SU-DHL-6 (cell line): ENCODE data around the gene APBB2.

Source experiments
- H2AFZ ChIP-seq: fragments of 200-600 bp; sonication (generic); 2 replicates; pipeline ENCODE4 v1.6.1; 2014; ENCODE audit warnings: low read depth, mild to moderate bottlenecking, moderate library complexity, mixed read lengths, antibody characterized with exemption, low read length; ENCODE audit not compliant: severe bottlenecking
- H3F3A ChIP-seq: fragments of 200-600 bp; shearing (Covaris generic); 2 replicates; pipeline ENCODE4 v1.6.0; 2016; ENCODE audit warnings: antibody characterized with exemption, mild to moderate bottlenecking; ENCODE audit not compliant: insufficient read depth
- H3K27ac ChIP-seq: fragments of 200-600 bp; sonication (generic); 2 replicates; pipeline ENCODE4 v1.5.1; 2016; ENCODE audit warnings: low read depth, mild to moderate bottlenecking, low read length, moderate library complexity, mixed read lengths
- H3K27me3 ChIP-seq: fragments of 200-600 bp; sonication (generic), shearing (Covaris generic); 2 replicates; pipeline ENCODE4 v1.6.0; 2014; ENCODE audit warnings: mild to moderate bottlenecking, low read length
- H3K36me3 ChIP-seq: fragments of 200-600 bp; sonication (generic); 2 replicates; pipeline ENCODE4 v1.6.1; 2014; ENCODE audit warnings: mild to moderate bottlenecking, low read length, mixed read lengths
- H3K4me2 ChIP-seq: fragments of 300-600, 200-600 bp; shearing (Covaris generic), sonication (generic); 2 replicates; pipeline ENCODE4 v1.6.0; 2014; ENCODE audit warnings: low read length, low read depth, mild to moderate bottlenecking; ENCODE audit not compliant: poor library complexity, severe bottlenecking
- H3K4me3 ChIP-seq: fragments of 200-600 bp; sonication (generic); 2 replicates; pipeline ENCODE4 v1.5.1; 2014; ENCODE audit warnings: antibody characterized with exemption, low read length, mild to moderate bottlenecking, mixed read lengths; ENCODE audit not compliant: insufficient read depth, poor library complexity, severe bottlenecking
- H3K79me2 ChIP-seq: fragments of 200-600 bp; sonication (generic); 2 replicates; pipeline ENCODE4 v1.6.1; 2014; ENCODE audit warnings: mild to moderate bottlenecking, low read length, moderate library complexity; ENCODE audit not compliant: insufficient read depth
- H3K9ac ChIP-seq: fragments of 200-600 bp; sonication (generic); 2 replicates; pipeline ENCODE4 v1.7.0; 2014; ENCODE audit warnings: mild to moderate bottlenecking, low read length
- H3K9me2 ChIP-seq: fragments of 200-600 bp; sonication (generic); replicated peaks from 2 replicates; pipeline ENCODE4 v1.6.1; 2014; ENCODE audit warnings: low read length; ENCODE audit not compliant: insufficient read depth
- H3K9me3 ChIP-seq: fragments of 200-600 bp; sonication (generic); 2 replicates; pipeline ENCODE4 v1.6.1; 2014; ENCODE audit warnings: low read length, mixed read lengths; ENCODE audit not compliant: insufficient read depth
- H4K20me1 ChIP-seq: fragments of 200-600 bp; sonication (generic); 2 replicates; pipeline ENCODE4 v1.6.1; 2014; ENCODE audit warnings: low read depth, mild to moderate bottlenecking, antibody characterized with exemption, low read length, moderate library complexity, mixed read lengths
- EZH2phosphoT487 ChIP-seq: fragments of 200-600 bp; sonication (generic), shearing (Covaris generic); conservative IDR thresholded peaks from 2 replicates; pipeline ENCODE4 v1.6.1; 2018; ENCODE audit warnings: mild to moderate bottlenecking, antibody characterized with exemption, low read length, moderate library complexity, mixed read lengths
- TF ChIP-seq, protein P1 (sequence below): fragments of 200-600 bp; sonication (generic); IDR thresholded peaks from one replicate; pipeline ENCODE4 v1.5.1; 2017; ENCODE audit warnings: antibody characterized with exemption, mild to moderate bottlenecking, low read length, moderate library complexity; ENCODE audit not compliant: insufficient read depth, poor library complexity, severe bottlenecking

APBB2 gene

GRCh38 chr4:41015016-41015675, 199.2 kb downstream of the APBB2 start:
- TF ChIP-seq, protein P1, sequence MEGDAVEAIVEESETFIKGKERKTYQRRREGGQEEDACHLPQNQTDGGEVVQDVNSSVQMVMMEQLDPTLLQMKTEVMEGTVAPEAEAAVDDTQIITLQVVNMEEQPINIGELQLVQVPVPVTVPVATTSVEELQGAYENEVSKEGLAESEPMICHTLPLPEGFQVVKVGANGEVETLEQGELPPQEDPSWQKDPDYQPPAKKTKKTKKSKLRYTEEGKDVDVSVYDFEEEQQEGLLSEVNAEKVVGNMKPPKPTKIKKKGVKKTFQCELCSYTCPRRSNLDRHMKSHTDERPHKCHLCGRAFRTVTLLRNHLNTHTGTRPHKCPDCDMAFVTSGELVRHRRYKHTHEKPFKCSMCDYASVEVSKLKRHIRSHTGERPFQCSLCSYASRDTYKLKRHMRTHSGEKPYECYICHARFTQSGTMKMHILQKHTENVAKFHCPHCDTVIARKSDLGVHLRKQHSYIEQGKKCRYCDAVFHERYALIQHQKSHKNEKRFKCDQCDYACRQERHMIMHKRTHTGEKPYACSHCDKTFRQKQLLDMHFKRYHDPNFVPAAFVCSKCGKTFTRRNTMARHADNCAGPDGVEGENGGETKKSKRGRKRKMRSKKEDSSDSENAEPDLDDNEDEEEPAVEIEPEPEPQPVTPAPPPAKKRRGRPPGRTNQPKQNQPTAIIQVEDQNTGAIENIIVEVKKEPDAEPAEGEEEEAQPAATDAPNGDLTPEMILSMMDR = no peak
- no peak for TF ChIP-seq EZH2phosphoT487
- Histone ChIP-seq H3K9ac (no peak overlapping the region), H3K9me2 (no peaks in the 10 kb centered on the region), H3K79me2 (0 out of 2 replicates have a peak, but pooled peaks cover 5% of the 10 kb centered on the region), H3K27ac (no peak overlapping the region), H3K27me3 (no peaks in the 10 kb centered on the region), H3K36me3 (no peaks in the 10 kb centered on the region; the same call in 1 of the 2 replicates), H2AFZ (no peak overlapping the region), H3K9me3 (no peaks in the 10 kb centered on the region), H3K4me2 (no peak overlapping the region), H3K4me3 (no peak overlapping the region), H3F3A (no peaks in the 10 kb centered on the region), H4K20me1 (no peaks in the 10 kb centered on the region)

DNA sequence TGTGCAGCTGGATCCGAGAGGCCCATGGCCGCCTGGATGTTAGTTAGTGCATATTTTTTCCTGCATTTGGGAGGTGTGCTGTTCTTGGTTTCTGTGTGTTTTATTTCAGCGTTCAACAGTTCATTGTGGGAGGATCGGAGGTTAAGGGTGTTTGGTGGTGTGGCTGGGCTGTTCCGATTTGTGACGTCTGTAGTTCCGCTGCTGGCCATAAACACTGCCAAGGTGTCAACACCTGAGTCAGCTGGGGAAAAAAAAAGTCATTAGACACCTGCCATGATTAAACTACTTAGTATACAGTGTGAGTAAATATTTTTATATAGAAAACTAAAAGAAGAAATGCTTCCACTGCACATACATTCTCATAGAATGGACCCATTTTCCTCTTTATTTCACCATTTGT, 200.2 kb downstream of the APBB2 start:
- Histone ChIP-seq H3K79me2 (0 out of 2 replicates have a peak, but pooled peaks cover 5% of the 10 kb centered on the region), H3K36me3 (no peaks in the 10 kb centered on the region; the same call in 1 of the 2 replicates), H3K9me3 (no peaks in the 10 kb centered on the region), H2AFZ (no peak overlapping the region), H4K20me1 (no peaks in the 10 kb centered on the region), H3K27me3 (no peaks in the 10 kb centered on the region), H3F3A (no peaks in the 10 kb centered on the region), H3K9ac (no peak overlapping the region), H3K4me2 (no peak overlapping the region), H3K9me2 (no peaks in the 10 kb centered on the region), H3K27ac (no peak overlapping the region), H3K4me3 (no peak overlapping the region)
- no peak for TF ChIP-seq EZH2phosphoT487
- TF ChIP-seq, protein P1 = no peak

DNA sequence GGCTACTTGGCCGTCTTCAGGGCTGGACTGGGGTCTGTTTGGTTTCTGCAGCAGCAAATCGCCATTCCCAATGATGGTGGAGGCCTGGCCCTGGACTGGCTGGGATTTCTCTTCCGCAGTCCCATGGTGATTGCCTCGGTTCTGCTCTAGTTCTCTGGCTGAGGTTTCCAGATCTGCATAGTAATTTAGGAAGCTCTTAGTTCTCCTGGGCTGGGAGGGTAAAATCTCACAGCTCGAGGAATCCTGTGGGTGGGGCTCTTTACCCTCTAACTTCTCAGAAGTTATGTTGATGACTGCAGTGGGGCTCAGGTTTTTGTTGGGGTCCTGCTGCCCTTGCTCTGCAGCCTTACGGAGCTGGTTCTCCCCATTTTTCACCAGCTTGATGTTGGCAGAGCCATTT, 200.6 kb downstream of the APBB2 start:
- no peaks in the 10 kb centered on the region for H3K9me2 ChIP-seq

More for the DNA sequence above, 200.6 kb downstream of the APBB2 start:
- Histone ChIP-seq H3K79me2 (0 out of 2 replicates have a peak, but pooled peaks cover 5% of the 10 kb centered on the region), H2AFZ (no peak overlapping the region), H3K27me3 (no peaks in the 10 kb centered on the region), H3K27ac (no peak overlapping the region), H3K9ac (no peak overlapping the region), H3K36me3 (no peaks in the 10 kb centered on the region; the same call in 1 of the 2 replicates), H3F3A (no peaks in the 10 kb centered on the region), H3K4me3 (no peak overlapping the region), H3K9me3 (no peaks in the 10 kb centered on the region), H4K20me1 (no peaks in the 10 kb centered on the region), H3K4me2 (no peak overlapping the region)
- TF ChIP-seq EZH2phosphoT487 = no peak
- TF ChIP-seq, protein P1 = no peak
